Measurements from ENCODE around the gene ABHD13. TPM values are rescaled to one million over a fixed set of nuclear protein-coding genes. Genes with fewer than 3 reads are reported as not detected.

Gene ABHD13
- total RNA-seq, 1 experiment from 2014 or later: 8.3 TPM

- no peak for DNase-seq (ENCODE audit: low read depth)
Measured at GRCh38 chr13:108283110-108283509, 64.9 kb downstream of the ABHD13 start.

Other genes with a start within 250 kb of the ABHD13 start
- gene LIG4, start 2.9 kb upstream of the ABHD13 start, total RNA-seq (2014; rRNA removed; shearing (Covaris generic)): 7.9 and 8.3 TPM in 2 replicates
- gene TNFSF13B, start 51.3 kb downstream of the ABHD13 start, total RNA-seq (2014; rRNA removed; shearing (Covaris generic)): 1.6 and 2.8 TPM in 2 replicates